Dendritic cell treated with granulocyte-macrophage colony-stimulating factor and Interleukin-4, amounts not matched to agents 40 ng/mL and 50 ng/mL, for 4 days (primary cell): Measurements from ENCODE around the gene LPO.

Experiments used
- H3K27ac Mint-ChIP-seq: one replicate; pipeline ENCODE4 v1.8.0; 2022; ENCODE audit warnings: mild to moderate bottlenecking, mixed read lengths
- H3K27me3 Mint-ChIP-seq: one replicate; pipeline ENCODE4 v1.8.0; 2022; ENCODE audit warnings: mild to moderate bottlenecking, mixed read lengths
- H3K36me3 Mint-ChIP-seq: one replicate; pipeline ENCODE4 v1.8.0; 2022; ENCODE audit warnings: low read depth, mixed read lengths
- H3K4me1 Mint-ChIP-seq: one replicate; pipeline ENCODE4 v1.8.0; 2022; ENCODE audit warnings: low read depth, mixed read lengths
- H3K4me3 Mint-ChIP-seq: one replicate; pipeline ENCODE4 v1.8.0; 2022; ENCODE audit warnings: mild to moderate bottlenecking, moderate library complexity, mixed read lengths
- H3K9me3 Mint-ChIP-seq: one replicate; pipeline ENCODE4 v1.8.0; 2022; ENCODE audit warnings: mixed read lengths
- intact Hi-C: fragments of 100-400 bp; cut with micrococcal nuclease; formaldehyde crosslinking; loops from one replicate; pipeline ENCODE4 v1.15.0; 2022

The LPO gene

GRCh38 chr17:58238147-58238634, at the start of gene LPO:
Gene LPO (plus strand): TSS chr17:58238584. CDS start chr17:58242980, 4,396 bp downstream.
- Mint-ChIP-seq H3K27me3 (peaks cover 77% of the 10 kb centered on the region), H3K36me3 (no peaks in the 10 kb centered on the region), H3K4me1 (peaks cover 29% of the 10 kb centered on the region), H3K9me3 (no peaks in the 10 kb centered on the region), H3K27ac (no peak within 1 kb of the TSS), H3K4me3 (no peak within 1 kb of the TSS)
- intact Hi-C loops: no loop called here

- peaks cover 22% of the 10 kb centered on the region for H3K4me1 Mint-ChIP-seq
- intact Hi-C loops: no loop called here
- H3K36me3 Mint-ChIP-seq: no peaks in the 10 kb centered on the region
- peaks cover 44% of the 10 kb centered on the region for H3K27me3 Mint-ChIP-seq
- H3K27ac Mint-ChIP-seq: no peak overlapping the region
- H3K4me3 Mint-ChIP-seq: no peak overlapping the region
- no peaks in the 10 kb centered on the region for H3K9me3 Mint-ChIP-seq
These were observed 48.8 kb upstream of the LPO start for GRCh38 chr17:58189436-58190146.

- Mint-ChIP-seq H3K36me3 (no peaks in the 10 kb centered on the region), H3K27ac (no peak overlapping the region), H3K4me3 (no peak overlapping the region), H3K9me3 (no peaks in the 10 kb centered on the region), H3K4me1 (peaks cover 14% of the 10 kb centered on the region), H3K27me3 (peaks cover 49% of the 10 kb centered on the region)
- intact Hi-C loops: no loop called here
These were observed 47.0 kb upstream of the LPO start for GRCh38 chr17:58191241-58191896.

- intact Hi-C loops: no loop called here
- H3K27me3 Mint-ChIP-seq: peaks cover 55% of the 10 kb centered on the region
- no peak within 1 kb of the TSS for H3K4me3 Mint-ChIP-seq
- H3K36me3 Mint-ChIP-seq: no peaks in the 10 kb centered on the region
- no peaks in the 10 kb centered on the region for H3K9me3 Mint-ChIP-seq
- peaks cover 13% of the 10 kb centered on the region for H3K4me1 Mint-ChIP-seq
- H3K27ac Mint-ChIP-seq: no peak within 1 kb of the TSS
These were observed 45.8 kb upstream of the LPO start, which contains the start of gene EPX for GRCh38 chr17:58192612-58193011. Gene EPX (plus strand): TSS chr17:58192726. CDS start chr17:58192847, 121 bp downstream.

GRCh38 chr17:58193641-58194255, 44.6 kb upstream of the LPO start:
- no peak overlapping the region for H3K27ac Mint-ChIP-seq
- peaks cover 57% of the 10 kb centered on the region for H3K27me3 Mint-ChIP-seq
- no peak overlapping the region for H3K4me3 Mint-ChIP-seq
- no peaks in the 10 kb centered on the region for H3K9me3 Mint-ChIP-seq
- intact Hi-C loops: no loop called here
- peaks cover 13% of the 10 kb centered on the region for H3K4me1 Mint-ChIP-seq
- no peaks in the 10 kb centered on the region for H3K36me3 Mint-ChIP-seq

- Mint-ChIP-seq H3K9me3 (no peaks in the 10 kb centered on the region), H3K4me3 (no peak overlapping the region), H3K4me1 (peaks cover 8% of the 10 kb centered on the region), H3K27me3 (peaks cover 63% of the 10 kb centered on the region), H3K36me3 (no peaks in the 10 kb centered on the region), H3K27ac (no peak overlapping the region)
- intact Hi-C loops: no loop called here
These were observed 42.8 kb upstream of the LPO start for GRCh38 chr17:58195518-58196123.

- Mint-ChIP-seq H3K27me3 (peaks cover 61% of the 10 kb centered on the region), H3K4me3 (no peak overlapping the region), H3K4me1 (peaks cover 8% of the 10 kb centered on the region), H3K9me3 (no peaks in the 10 kb centered on the region), H3K27ac (no peak overlapping the region), H3K36me3 (no peaks in the 10 kb centered on the region)
- intact Hi-C loops: no loop called here
These were observed 41.8 kb upstream of the LPO start for GRCh38 chr17:58196610-58197009.

GRCh38 chr17:58200024-58200633, 38.3 kb upstream of the LPO start:
- intact Hi-C loops: loop anchor here (1.0 kb wide), 2 partner anchors 49 to 247 kb away; no protein-coding TSS in a partner anchor

GRCh38 chr17:58202859-58203258, 35.5 kb upstream of the LPO start:
- intact Hi-C loops: no loop called here
- H3K36me3 Mint-ChIP-seq: peaks cover 5% of the 10 kb centered on the region
- no peak overlapping the region for H3K4me3 Mint-ChIP-seq
- peaks cover 27% of the 10 kb centered on the region for H3K27me3 Mint-ChIP-seq
- no peaks in the 10 kb centered on the region for H3K9me3 Mint-ChIP-seq
- H3K27ac Mint-ChIP-seq: no peak overlapping the region
- H3K4me1 Mint-ChIP-seq: no peaks in the 10 kb centered on the region

More at GRCh38 chr17:58200024-58200633, 38.3 kb upstream of the LPO start:
- Mint-ChIP-seq H3K27ac (no peak overlapping the region), H3K4me3 (no peak overlapping the region), H3K9me3 (no peaks in the 10 kb centered on the region), H3K36me3 (no peaks in the 10 kb centered on the region), H3K27me3 (peaks cover 38% of the 10 kb centered on the region), H3K4me1 (no peaks in the 10 kb centered on the region)

GRCh38 chr17:58204796-58205195, 33.6 kb upstream of the LPO start:
- Mint-ChIP-seq H3K36me3 (peaks cover 19% of the 10 kb centered on the region), H3K9me3 (no peaks in the 10 kb centered on the region), H3K27me3 (peaks cover 13% of the 10 kb centered on the region), H3K27ac (no peak overlapping the region), H3K4me3 (no peak overlapping the region), H3K4me1 (no peaks in the 10 kb centered on the region)
- intact Hi-C loops: no loop called here

- Mint-ChIP-seq H3K27ac (no peak overlapping the region), H3K36me3 (peaks cover 27% of the 10 kb centered on the region), H3K9me3 (no peaks in the 10 kb centered on the region), H3K4me3 (no peak overlapping the region), H3K27me3 (peaks cover 5% of the 10 kb centered on the region), H3K4me1 (no peaks in the 10 kb centered on the region)
- intact Hi-C loops: no loop called here
These were observed 32.4 kb upstream of the LPO start for GRCh38 chr17:58205936-58206335.

- Mint-ChIP-seq H3K27me3 (no peaks in the 10 kb centered on the region), H3K9me3 (no peaks in the 10 kb centered on the region), H3K4me3 (no peak overlapping the region), H3K4me1 (no peaks in the 10 kb centered on the region), H3K36me3 (peaks cover 32% of the 10 kb centered on the region), H3K27ac (no peak overlapping the region)
- intact Hi-C loops: no loop called here
These were observed 30.9 kb upstream of the LPO start for GRCh38 chr17:58207451-58207850.

- H3K36me3 Mint-ChIP-seq: peaks cover 32% of the 10 kb centered on the region
- no peaks in the 10 kb centered on the region for H3K9me3 Mint-ChIP-seq
- intact Hi-C loops: no loop called here
- no peak overlapping the region for H3K4me3 Mint-ChIP-seq
- H3K27ac Mint-ChIP-seq: no peak overlapping the region
- no peaks in the 10 kb centered on the region for H3K27me3 Mint-ChIP-seq
- H3K4me1 Mint-ChIP-seq: no peaks in the 10 kb centered on the region
These were observed 30.0 kb upstream of the LPO start for GRCh38 chr17:58208344-58208743.
